ENCODE results near the gene RNASEH2A. TPM values are rescaled to one million over a fixed set of nuclear protein-coding genes. Genes with fewer than 3 reads are reported as not detected.
"Not testable (repeated sequence)": the region's sequence is repeated elsewhere in the genome, so short reads cannot be mapped to it uniquely, and the experiment has no call there.

Gene RNASEH2A
- polyA plus RNA-seq, 1 donor = 35.1 TPM

- no peak for DNase-seq
Measured at GRCh38 chr19:12833418-12833737, 27.0 kb downstream of the RNASEH2A start.

- no peak for DNase-seq
Measured at GRCh38 chr19:12833738-12834565, 27.6 kb downstream of the RNASEH2A start.

GRCh38 chr19:12834566-12834943 lies 28.2 kb downstream of the RNASEH2A start, which contains the start of gene RTBDN:
RTBDN (minus strand) TSS chr19:12834579; CDS start chr19:12829979, 4,600 bp downstream.
- DNase-seq = no peak

GRCh38 chr19:12834976-12835757 lies 28.8 kb downstream of the RNASEH2A start:
- no peak for DNase-seq

GRCh38 chr19:12836529-12836863 lies 30.1 kb downstream of the RNASEH2A start:
- no peak for DNase-seq

GRCh38 chr19:12837225-12837624 lies 30.8 kb downstream of the RNASEH2A start:
- no peak for DNase-seq

- no peak for DNase-seq
Measured at GRCh38 chr19:12838182-12838885, 31.9 kb downstream of the RNASEH2A start, which contains the start of gene MAST1. MAST1 (plus strand) TSS chr19:12838515; CDS start chr19:12838573, 58 bp downstream.

- DNase-seq = no peak
Measured at GRCh38 chr19:12838886-12839756, 32.7 kb downstream of the RNASEH2A start.

GRCh38 chr19:12840091-12841079 lies 34.0 kb downstream of the RNASEH2A start:
- DNase-seq = peak; percentile 46

- DNase-seq = no peak
Measured at GRCh38 chr19:12841094-12841493, 34.7 kb downstream of the RNASEH2A start.

GRCh38 chr19:12842511-12842910 lies 36.1 kb downstream of the RNASEH2A start:
- no peak for DNase-seq

- DNase-seq = no peak
Measured at GRCh38 chr19:12843328-12843727, 36.9 kb downstream of the RNASEH2A start.

GRCh38 chr19:12843999-12844732 lies 37.8 kb downstream of the RNASEH2A start:
- DNase-seq = no peak

- not testable (repeated sequence) for DNase-seq
Measured at GRCh38 chr19:12846613-12847012, 40.2 kb downstream of the RNASEH2A start.

GRCh38 chr19:12847159-12848139 lies 41.1 kb downstream of the RNASEH2A start:
- DNase-seq = peak; percentile 79

GRCh38 chr19:12856653-12857052 lies 50.3 kb downstream of the RNASEH2A start:
- DNase-seq = no peak

- no peak for DNase-seq
Measured at GRCh38 chr19:12858041-12858928, 51.9 kb downstream of the RNASEH2A start.
